DMS53 (cell line): ENCODE data around the gene LCE5A.
"Not testable (repeated sequence)": the region's sequence is repeated elsewhere in the genome, so short reads cannot be mapped to it uniquely, and the experiment has no call there.

Source experiments
- DNase-seq: peaks from one replicate; lab custom pipeline; 2025; lab: John Stamatoyannopoulos, UW

LCE5A gene

DNA sequence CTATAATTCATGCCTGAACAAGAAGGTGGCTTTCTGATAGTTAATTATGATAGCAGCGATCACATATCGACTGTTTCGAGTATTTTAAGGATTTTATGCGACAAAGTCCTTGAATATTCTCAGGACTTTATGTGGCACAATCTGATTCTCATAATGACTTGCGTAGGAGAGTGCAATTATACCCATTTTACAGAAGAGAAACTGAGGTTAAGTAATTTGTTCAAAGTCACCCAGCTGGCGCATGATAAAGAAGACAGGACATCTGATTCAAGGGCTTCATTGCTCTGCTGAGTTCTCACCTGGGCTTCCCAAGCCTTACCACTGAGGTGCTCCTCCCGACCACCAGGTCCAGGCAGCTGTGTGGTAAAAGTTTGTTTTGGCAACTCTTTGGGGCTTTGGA, 5.5 kb downstream of the LCE5A start:
- DNase-seq, result no peak

DNA sequence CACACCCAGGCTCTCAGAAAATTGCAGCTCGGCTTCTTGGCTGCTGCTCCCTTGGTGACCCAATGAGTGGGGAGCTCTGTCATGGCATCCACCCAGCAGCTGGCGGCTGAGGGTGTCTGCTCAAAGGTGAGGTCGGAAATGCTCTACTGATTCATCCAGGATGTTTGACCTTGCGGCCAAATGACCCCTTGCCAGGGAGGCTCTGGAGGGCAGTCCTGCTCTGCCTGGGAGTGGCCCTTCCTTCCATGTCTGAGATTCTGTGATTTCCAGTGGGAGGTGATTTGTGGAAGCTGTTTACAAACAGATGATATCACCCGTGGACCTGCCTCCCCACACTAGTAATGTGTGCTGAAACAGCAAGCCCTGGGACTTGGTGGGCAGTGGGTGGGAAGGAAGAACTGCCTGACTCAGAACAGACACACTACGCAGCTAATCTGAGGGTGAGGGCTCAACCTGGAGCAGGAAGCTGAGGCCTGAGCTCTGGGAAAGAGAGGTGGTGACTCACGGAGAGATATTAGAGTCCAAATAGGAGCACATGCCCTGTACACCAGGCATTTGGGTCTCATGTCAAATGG, 6.7 kb downstream of the LCE5A start:
- no peak for DNase-seq

DNA sequence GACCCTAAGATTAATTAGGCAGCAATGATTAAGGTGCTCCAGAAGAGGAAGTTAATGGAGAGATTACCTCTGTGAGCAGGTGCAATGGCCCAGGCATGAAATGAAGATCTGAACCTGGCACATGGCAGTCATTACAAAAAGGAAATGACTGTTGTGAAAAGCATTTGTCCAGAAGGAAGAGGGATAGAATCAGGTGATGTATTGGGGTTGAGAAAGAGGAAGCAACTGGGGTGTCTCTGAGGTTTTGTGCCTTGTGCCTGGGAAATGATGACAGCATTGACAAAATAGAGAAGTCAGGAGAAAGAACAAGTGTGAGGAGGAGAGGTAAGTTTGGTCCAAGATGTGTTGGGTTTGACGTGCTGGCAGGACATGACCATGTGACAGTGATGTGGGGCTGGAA, 9.2 kb downstream of the LCE5A start:
- DNase-seq, result no peak

DNA sequence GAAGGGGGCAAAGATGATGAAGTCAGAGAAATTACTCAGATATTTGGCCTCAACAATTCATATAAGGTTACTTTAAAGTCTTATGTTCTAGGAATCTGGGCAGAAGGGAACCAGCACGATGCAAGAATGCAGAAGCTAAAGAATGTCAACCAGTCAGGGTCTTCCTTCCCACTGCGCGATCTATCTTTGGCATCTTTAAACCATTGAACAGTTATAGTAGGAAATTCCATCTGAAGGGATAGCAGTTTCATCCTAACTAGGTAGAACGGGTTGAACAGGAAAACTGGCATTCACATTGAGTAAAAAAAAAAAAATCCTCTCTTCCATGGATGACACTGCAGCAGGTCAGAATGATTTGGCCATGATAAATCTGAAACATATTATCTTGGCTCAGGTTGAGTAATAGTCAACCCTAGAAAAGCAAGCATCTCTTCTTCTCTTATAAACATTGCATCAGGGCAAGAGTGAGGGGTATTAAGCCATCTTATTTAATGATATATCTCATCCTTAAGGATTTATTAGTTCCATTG, 10.0 kb downstream of the LCE5A start:
- DNase-seq, result no peak

DNA sequence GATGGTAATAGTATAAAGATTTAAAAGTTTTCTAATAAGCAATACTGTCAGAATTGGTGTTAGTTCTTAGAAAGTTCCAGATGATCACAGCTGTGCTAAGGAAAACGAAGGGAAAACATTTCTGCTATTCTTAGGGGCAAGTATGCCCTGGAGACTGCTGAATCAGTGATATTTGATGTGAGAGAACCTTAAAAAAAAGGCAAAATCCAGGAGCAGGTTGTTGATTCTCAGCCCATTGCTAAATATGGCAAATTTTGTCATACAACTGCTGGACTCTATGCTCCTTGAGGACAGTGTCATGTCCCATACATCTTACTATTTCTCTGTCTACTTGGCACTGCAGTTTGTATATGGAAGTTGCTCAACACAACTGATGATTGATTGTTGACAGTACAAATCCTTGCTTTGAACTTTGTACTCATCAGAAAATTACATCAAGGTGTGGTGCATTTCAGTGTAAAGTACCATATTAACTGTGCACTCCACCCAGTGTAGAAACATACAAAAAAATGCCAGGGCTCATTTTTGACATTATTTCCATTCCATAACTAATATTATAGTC, 14.6 kb downstream of the LCE5A start:
- DNase-seq, result no peak

DNA sequence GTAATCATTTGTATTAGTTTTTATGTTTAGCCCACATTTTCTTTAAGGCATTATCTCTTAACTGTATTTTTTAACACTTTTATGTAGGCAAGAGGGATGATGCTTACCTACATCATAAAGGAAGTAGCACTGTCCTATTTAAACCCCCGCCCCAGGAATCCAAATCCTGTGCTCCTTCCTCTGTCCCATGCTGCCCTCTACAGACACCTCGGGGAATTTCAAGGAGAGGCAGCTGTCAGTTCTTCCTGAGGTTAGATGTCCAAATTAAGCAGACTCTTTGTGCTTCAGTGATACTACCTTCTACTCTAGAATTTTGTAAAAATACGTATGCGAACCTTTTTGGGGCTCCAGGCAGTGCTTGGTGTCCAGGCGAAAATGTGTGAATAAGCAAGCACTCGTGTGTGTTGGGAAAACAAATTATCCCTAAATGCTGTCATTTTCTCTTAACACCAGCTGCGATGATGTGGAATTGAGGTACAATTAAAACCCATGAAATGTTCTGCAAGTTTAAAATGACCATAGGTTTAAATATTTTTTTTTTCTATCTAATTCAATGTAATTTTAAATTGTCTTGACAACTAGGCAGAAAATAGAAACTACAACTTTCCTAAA, 22.8 kb downstream of the LCE5A start:
- DNase-seq, result peak; percentile 68

DNA sequence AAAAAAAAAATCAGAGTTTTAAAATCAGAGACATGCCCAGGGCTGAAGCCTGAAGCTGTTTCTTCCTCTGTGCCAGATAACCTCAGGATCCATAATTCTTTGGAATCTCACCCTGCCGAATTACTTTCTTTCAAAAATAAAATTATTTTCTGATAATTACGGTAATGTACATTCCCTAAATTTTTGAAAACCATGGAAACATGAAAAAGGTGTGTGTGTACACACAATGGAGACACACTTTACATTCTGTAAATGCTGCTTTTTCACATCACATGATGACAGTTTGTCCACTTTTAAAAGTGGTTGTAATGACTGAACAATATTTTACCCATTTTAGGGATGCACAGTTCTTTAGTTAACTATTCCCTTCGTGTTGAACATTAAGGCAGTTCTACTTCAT, 25.2 kb downstream of the LCE5A start:
- DNase-seq, result no peak

DNA sequence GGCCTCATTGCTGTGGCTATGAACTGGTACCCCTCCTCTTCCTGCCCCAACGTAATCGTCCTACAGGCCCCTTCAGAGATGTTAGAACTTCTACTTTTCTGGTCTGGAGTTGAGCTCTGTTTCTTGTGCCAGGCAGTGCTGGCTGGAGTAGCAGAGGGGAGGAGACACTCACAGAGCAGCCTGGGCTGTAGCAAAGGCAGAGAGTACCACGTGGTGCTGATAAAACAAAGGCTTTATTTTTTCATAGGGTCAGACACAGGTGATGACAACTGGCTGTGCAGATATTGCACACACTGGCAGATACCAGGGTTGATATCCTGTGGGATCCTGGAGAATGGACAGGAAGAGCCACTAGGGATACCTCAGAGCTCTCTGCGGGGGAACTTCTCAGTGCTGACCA, 26.9 kb downstream of the LCE5A start:
- no peak for DNase-seq

DNA sequence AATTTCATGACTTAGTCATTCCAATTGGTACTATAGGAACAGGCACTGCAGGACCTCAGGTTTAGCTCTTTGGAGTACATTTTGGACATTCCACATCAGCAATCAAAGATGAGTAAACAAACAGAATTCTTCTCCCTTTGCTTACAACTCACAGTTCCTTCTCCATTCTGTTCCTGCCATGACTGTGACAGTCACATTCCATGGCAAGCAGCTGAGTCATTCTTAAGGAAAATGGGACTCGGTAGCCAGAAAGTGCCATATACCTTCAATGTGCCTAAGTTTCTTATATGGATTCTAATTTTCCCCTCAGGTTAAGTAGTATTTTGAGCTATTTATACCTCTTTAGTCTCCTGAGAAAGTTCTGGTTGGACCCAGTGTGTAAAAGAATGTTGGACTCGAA, 29.3 kb downstream of the LCE5A start:
- DNase-seq, result no peak

DNA sequence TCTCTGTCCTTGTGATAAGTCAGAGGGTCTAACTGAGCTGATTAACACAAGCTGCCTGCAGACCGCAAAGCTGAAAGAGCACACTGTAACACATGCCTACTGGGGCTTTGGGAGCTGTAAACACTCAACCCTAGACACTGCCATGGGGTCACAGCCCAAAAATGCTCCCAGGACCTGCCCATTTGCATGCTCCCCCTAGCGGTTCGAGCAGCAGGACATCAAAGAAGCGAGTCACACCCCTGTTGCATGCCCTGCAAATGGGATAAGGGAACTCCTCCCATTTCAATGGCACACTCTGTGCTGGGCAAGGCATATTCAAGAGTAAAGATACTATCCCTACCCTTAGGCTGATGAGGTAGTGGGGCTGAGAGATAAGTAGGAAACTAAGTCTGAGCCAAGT, 33.2 kb downstream of the LCE5A start:
- DNase-seq, result peak; percentile 26

DNA sequence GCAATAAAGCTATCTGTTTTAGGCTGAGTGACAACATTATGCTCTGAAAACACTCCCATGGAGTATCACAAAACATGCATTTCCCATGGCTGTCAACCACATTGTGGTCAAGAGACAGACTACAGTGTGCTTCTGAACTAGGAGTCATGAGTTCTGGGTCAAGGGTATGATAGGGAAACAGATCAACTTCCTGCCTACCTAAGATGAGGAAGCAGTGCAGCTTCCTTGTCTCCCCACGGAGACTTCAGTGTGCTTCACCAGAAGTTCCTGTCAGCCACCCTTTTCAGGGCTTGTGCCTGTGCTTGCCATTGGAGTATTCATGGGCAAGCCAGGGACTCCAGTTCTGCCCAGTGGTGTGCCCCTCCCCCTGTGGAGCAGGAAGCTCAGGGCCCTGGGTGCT, 36.1 kb downstream of the LCE5A start:
- DNase-seq, result no peak

DNA sequence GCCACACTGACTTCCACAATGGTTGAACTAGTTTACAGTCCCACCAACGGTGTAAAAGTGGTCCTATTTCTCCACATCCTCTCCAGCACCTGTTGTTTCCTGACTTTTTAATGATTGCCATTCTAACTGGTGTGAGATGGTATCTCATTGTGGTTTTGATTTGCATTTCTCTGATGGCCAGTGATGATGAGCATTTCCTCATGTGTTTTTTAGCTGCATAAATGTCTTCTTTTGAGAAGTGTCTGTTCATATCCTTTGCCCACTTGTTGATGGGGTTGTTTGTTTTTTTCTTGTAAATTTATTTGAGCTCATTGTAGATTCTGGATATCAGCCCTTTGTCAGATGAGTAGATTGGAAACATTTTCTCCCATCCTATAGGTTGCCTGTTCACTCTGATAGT, 37.8 kb downstream of the LCE5A start:
- not testable (repeated sequence) for DNase-seq
